Vagina (tissue), 2 donors: ENCODE data around the gene TGFB2.

ENCODE experiments used
- POLR2A ChIP-seq, 2 donors: fragments of 450-650 bp; IDR thresholded peaks; one replicate each; pipeline ENCODE4 v1.6.1; 2017; ENCODE audit warnings: antibody characterized with exemption in 2 of 2, mild to moderate bottlenecking in 2 of 2, moderate library complexity in 2 of 2
- POLR2AphosphoS5 ChIP-seq, 2 donors: sonication (generic); formaldehyde crosslinking; IDR thresholded peaks; one replicate each; pipeline ENCODE4 v1.9.0; 2017; ENCODE audit warnings: antibody characterized with exemption in 2 of 2, mild to moderate bottlenecking in 2 of 2, low read depth in 1 of 2; ENCODE audit not compliant: insufficient read depth in 1 of 2
- TF ChIP-seq, protein P1 (sequence below), 3 experiments: fragments of 450-650 bp in 2 of 3; fragments of 200-600 bp in 1 of 3; sonication (generic) in 1 of 3; IDR thresholded peaks; one replicate each; pipeline ENCODE4 v1.5.1; 2017 to 2019; ENCODE audit warnings: antibody characterized with exemption in 3 of 3, mild to moderate bottlenecking in 2 of 3, moderate library complexity in 2 of 3

DNA sequence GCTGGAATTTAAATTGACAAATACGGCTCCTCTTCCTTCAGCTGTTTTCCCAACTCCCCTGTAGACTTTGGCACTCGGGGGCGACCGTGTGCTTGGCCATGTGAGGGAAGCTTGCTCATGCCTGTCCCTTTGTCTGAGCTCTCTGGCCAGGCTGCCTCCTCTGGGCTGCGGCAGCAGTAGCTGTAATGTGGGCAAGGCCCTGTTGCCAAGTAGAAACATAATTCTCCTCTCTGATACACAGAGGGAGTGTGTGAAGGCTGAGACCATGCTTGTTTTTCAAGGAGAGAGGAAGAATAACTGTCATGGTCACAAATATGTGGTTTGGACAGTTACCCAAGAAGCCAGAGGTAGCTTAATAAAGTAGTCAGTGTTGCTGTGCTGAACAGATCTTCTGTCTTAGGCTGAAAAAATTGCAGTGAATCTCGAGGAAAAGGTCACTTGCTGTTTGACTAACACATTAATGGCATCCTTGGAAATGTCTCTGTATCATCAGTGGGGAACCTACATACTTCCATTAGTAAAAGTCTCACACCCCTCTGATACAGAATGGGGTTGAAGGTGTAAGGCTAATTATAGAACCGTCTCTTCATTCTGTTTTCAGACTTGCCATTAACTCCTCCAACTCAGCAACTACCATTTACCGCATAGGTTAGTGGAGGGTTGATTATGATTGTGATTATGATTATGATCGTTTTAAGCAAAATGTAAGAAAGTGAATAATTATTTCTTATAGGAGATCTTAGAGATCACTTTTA is 94.6 kb downstream of the TGFB2 start:
- TF ChIP-seq, protein P1, sequence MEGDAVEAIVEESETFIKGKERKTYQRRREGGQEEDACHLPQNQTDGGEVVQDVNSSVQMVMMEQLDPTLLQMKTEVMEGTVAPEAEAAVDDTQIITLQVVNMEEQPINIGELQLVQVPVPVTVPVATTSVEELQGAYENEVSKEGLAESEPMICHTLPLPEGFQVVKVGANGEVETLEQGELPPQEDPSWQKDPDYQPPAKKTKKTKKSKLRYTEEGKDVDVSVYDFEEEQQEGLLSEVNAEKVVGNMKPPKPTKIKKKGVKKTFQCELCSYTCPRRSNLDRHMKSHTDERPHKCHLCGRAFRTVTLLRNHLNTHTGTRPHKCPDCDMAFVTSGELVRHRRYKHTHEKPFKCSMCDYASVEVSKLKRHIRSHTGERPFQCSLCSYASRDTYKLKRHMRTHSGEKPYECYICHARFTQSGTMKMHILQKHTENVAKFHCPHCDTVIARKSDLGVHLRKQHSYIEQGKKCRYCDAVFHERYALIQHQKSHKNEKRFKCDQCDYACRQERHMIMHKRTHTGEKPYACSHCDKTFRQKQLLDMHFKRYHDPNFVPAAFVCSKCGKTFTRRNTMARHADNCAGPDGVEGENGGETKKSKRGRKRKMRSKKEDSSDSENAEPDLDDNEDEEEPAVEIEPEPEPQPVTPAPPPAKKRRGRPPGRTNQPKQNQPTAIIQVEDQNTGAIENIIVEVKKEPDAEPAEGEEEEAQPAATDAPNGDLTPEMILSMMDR (IDR thresholded peaks at IDR 0.05): no peak
- TF ChIP-seq POLR2AphosphoS5 (IDR thresholded peaks at IDR 0.05; ENCODE audit: insufficient read depth in 1 of 2, low read depth in 1 of 2) (no peak), POLR2A (IDR thresholded peaks at IDR 0.05) (no peak)
